ENCODE measurements around the gene ADAD2. TPM values are rescaled to one million over a fixed set of nuclear protein-coding genes. Genes with fewer than 3 reads are reported as not detected.

Gene ADAD2
- total RNA-seq, 2 experiments from 2014 or later, result 0.66 to 1.5 TPM

DNA sequence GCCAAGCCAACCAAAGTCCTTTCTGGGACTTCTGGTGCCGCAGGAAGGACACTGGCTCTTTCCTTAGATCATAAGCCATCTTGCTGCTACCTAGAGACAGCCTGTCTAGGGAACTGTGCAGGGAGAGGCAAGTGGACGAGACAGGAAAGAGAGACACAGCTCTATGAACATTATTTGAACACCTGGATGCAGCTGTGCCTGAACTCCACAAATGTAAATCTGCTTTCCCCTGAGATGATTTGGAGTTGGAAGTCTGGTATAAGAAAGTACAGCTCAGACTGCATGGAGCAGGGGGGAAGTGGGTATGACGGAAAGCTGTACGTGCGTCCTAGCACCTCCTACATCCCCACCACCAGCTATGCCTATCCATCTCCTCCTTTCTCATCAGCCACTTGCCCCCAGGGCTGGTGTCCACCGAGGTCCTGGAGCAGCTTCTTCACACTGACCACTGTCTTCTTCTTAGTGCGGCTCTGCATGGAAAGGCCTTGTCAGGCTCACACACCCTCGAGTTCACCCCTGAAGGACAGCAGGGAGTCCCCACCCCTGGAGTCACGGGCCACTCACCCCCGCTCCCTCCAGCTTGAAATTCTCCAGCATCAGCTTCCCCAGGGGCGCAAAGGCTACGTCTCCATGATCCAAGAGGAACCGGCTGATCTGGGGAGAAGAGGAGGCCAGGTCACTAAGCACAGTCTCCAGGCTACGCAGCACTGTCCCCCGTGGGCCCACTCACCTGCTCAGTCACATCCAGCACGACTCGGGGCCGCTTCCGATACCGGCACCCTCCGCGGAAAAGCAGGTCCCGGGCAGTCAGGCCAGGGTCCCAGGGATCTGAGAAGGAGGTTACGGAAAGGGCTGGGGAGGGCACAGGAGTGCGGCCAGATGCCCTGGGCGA is 8.0 kb upstream of the ADAD2 start:
- H3K9me3 Mint-ChIP-seq, result no peaks in the 10 kb centered on the region
- no peaks in the 10 kb centered on the region for H3K27me3 Mint-ChIP-seq

DNA sequence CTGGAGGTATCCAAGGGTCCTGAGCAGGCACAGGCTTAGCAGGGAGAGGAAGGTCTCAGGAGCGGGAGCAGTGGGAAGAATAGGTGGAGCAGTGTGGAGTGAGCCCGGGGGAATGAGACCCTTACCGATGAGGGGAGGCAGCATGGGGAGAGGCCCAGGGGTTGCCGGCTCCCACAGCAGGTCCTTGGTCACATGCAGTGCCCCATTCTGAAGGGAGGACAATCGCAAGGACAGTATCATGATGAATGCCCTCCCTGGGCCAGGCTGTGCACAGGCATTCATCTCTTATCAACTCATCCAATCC is 7.4 kb upstream of the ADAD2 start:
- Mint-ChIP-seq H3K27me3 (no peaks in the 10 kb centered on the region), H3K9me3 (no peaks in the 10 kb centered on the region), H3K4me1 (peaks cover 18% of the 10 kb centered on the region), H3K36me3 (peaks cover 9% of the 10 kb centered on the region), H3K4me3 (no peak overlapping the region), H3K27ac (no peak overlapping the region)
- no peak for DNase-seq

More for the DNA sequence above, 8.0 kb upstream of the ADAD2 start:
- DNase-seq, result no peak
- H3K4me1 Mint-ChIP-seq, result peaks cover 22% of the 10 kb centered on the region
- no peak overlapping the region for H3K4me3 Mint-ChIP-seq
- H3K36me3 Mint-ChIP-seq, result peaks cover 9% of the 10 kb centered on the region
- no peak overlapping the region for H3K27ac Mint-ChIP-seq

DNA sequence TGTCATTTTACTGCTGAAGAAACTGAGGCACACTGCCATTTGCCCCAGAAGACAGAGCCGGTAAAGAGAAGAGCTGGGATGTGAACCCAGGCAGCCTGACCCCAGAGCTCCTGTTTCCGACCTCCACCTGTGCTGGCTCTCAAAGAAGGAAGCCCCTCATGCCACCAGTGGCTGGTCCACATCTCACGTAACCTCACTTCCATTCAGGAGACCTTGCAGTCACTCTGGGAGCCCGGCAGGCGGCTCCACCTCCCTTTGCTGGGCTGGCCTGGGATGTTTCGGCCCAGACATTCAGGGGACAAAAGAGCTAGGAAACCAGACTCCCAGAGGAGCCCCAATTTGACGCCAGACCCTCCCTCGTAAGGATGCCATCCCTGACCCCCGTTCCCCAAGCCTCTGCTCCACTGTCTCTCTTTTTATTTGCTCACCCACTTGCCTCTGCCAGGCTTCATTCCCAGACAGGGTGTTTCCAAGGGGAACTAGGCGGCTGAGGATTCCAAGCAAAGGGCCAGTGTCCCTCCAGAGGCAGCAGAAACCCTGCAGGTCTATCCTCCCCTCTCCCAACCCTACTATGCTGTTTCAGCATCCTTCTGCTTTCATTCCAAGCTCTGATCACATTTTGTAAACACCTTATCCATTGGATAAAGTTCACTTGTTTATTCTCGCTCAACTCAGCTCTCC is 6.9 kb upstream of the ADAD2 start:
- peaks cover 18% of the 10 kb centered on the region for H3K4me1 Mint-ChIP-seq
- peaks cover 9% of the 10 kb centered on the region for H3K36me3 Mint-ChIP-seq
- H3K9me3 Mint-ChIP-seq, result no peaks in the 10 kb centered on the region
- H3K27ac Mint-ChIP-seq, result peak overlapping the region; percentile 6
- no peaks in the 10 kb centered on the region for H3K27me3 Mint-ChIP-seq
- no peak for DNase-seq
- H3K4me3 Mint-ChIP-seq, result no peak overlapping the region

DNA sequence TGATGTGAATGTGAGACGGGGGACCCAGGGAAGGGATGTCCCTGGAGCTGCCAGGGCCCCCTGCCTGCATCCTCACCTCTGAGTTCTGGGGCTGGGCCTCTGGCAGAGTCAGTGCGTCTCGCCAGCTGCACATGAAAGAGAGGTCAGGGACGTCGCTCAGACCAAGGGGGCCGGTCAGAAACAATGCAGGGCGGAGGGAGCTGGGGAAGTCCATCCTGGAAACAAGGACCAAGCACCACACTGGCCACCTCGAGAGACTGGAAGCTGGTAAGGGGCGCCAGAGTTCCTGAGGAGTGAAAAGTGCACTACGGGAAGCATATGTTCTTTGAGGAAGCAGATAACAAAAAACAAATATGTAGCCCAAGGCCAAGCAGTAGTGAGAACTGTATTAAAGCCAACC is 6.2 kb upstream of the ADAD2 start:
- no peak for DNase-seq
- Mint-ChIP-seq H3K27ac (no peak overlapping the region), H3K4me3 (peak overlapping the region; percentile 90), H3K4me1 (peaks cover 18% of the 10 kb centered on the region), H3K36me3 (peaks cover 9% of the 10 kb centered on the region), H3K9me3 (no peaks in the 10 kb centered on the region), H3K27me3 (no peaks in the 10 kb centered on the region)

DNA sequence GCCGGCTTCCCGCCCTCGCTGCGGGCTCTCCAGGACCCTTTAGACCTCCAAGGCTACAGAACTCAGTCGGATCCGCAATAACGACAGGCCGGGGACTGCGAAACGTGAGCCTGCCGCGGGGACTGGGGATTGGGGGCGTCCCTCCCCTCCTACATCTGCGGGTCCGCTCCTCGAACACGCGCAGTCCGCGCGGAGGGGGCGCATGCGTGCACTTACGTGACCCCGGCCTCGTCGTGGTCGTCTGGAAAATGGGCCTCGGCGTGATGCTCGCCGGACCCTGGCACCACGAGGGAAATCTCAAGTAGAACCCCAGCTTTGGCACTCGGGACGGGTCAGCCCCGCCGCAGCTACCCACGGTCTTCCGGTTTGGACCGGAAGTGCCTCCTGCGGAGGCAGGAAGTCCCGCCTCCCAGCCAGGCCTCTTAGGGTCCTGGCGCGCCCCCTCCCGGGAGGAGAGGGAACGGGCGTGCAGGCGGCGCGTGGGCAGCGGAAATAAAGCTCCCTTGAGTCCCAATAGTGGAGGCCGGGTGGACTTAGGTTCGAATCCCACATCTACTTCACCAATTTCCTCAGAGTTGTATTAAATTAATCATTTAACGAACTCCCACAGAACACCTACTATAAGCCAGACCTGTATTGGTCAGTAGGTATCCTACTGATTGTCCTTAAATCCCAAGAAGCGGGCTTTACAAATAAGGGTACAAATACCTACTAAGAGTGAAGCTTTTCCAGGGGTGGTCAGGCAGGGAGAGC is 4.1 kb upstream of the ADAD2 start, which contains the start of gene TAF1C:
Gene TAF1C (minus strand): TSS at position 373 of the 753 bp plus-strand sequence. CDS start 2,069 bp downstream, outside the sequence.
- H3K4me3 Mint-ChIP-seq, result peak within 1 kb of the TSS; percentile 90
- H3K36me3 Mint-ChIP-seq, result peaks cover 9% of the 10 kb centered on the region
- H3K27me3 Mint-ChIP-seq, result no peaks in the 10 kb centered on the region
- peak; percentile 89 for DNase-seq
- no peaks in the 10 kb centered on the region for H3K9me3 Mint-ChIP-seq
- peaks cover 18% of the 10 kb centered on the region for H3K4me1 Mint-ChIP-seq
- H3K27ac Mint-ChIP-seq, result peak within 1 kb of the TSS; percentile 91

DNA sequence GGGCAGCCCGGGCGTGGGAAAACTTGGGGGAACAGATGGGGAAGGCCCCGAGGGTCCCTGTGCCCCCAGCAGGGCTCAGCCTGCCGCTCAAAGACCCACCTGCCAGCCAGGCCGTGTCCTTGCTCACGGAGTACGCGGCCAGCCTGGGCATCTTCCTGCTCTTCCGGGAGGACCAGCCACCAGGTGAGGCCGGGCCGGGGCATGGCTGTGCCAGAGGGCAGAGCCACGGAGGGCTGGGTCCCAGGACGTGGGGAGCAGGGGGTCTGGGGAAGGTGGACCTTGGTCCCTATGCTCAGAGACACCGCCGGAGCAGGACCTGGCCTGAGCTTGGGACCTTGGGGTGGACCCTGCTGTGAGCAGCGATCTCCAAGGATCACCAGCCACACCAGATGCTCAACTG is 509 bp downstream of the ADAD2 start:
- Mint-ChIP-seq H3K36me3 (no peaks in the 10 kb centered on the region), H3K9me3 (no peaks in the 10 kb centered on the region), H3K4me1 (peaks cover 21% of the 10 kb centered on the region), H3K27ac (no peak overlapping the region), H3K4me3 (no peak overlapping the region), H3K27me3 (no peaks in the 10 kb centered on the region)
- no peak for DNase-seq

DNA sequence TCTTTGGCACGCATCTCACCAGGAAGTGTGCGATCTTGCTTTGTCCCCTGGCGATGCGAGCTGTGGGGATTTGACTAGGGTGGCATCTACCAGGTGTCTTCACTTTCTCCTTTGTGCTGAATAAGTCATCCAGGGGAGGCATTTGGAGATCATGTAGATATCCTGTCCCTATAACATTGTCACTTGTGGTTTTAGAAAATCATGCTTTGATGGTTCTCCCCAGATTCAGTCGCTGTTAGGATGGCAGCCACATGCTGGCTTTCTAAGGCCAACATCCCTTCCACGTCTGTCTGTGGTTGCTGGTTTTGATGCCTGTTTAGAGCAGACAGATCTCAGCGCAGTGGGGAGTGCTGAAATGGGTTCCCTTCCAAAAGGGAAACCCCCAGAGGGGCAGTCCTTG is 2.5 kb downstream of the ADAD2 start:
- Mint-ChIP-seq H3K4me3 (peak overlapping the region; percentile 73), H3K9me3 (no peaks in the 10 kb centered on the region), H3K27ac (peak overlapping the region; percentile 80), H3K27me3 (no peaks in the 10 kb centered on the region), H3K36me3 (no peaks in the 10 kb centered on the region), H3K4me1 (peaks cover 19% of the 10 kb centered on the region)
- DNase-seq, result peak; percentile 20

DNA sequence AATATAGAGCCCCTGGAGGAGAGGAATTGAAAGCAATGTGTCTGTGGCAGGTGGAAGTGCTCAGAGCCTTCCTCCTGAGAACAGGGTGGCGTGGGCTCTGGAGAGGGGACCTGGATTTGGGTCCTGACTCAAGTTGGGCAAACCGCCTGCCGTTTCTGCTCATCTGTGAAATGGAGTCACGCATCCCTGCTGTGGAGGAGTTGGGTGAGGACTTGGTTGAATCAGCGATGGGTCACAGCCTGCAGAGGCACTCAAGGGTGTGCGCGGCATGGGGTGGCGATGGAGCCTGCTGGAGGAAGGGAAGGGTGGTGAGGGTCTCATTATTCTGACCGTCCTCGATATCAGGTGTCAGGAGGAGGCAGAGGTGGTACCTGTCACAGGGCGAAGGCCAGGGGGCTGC is 3.1 kb downstream of the ADAD2 start:
- DNase-seq, result peak; percentile 20
- peaks cover 19% of the 10 kb centered on the region for H3K4me1 Mint-ChIP-seq
- H3K9me3 Mint-ChIP-seq, result no peaks in the 10 kb centered on the region
- peak overlapping the region; percentile 80 for H3K27ac Mint-ChIP-seq
- H3K27me3 Mint-ChIP-seq, result no peaks in the 10 kb centered on the region
- peak overlapping the region; percentile 73 for H3K4me3 Mint-ChIP-seq
- H3K36me3 Mint-ChIP-seq, result no peaks in the 10 kb centered on the region

DNA sequence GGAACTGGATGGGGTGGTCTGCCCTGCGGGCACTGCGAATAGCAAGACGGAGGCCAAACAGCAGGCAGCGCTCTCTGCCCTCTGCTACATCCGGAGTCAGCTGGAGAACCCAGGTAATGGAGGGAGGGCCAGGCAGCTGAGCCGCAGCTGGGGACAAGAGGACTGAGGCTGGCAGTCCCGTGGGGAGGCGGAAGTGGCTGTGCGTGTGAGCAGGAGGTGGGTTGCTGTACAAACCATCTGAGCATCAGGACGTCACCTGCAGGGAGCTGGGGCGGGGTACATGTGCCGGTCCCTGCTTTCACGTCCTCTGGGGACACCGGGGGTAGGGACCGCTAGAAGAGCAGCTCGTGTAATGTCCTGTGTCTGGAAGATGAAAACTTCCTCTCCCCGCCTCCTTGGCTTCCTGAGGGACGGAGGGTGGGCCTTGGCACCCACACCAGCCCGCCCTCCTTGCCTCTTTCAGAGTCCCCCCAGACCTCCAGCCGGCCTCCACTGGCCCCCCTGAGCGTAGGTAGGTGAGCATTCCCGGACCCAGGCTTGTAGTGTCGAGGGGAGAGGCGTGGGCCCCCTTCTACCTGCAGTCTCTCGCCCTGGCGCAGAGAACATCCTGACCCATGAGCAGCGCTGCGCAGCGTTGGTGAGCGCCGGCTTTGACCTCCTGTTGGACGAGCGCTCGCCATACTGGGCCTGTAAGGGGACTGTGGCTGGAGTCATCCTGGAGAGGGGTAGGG is 3.7 kb downstream of the ADAD2 start:
- Mint-ChIP-seq H3K4me1 (peaks cover 19% of the 10 kb centered on the region), H3K36me3 (no peaks in the 10 kb centered on the region), H3K27ac (peak overlapping the region; percentile 80), H3K4me3 (peak overlapping the region; percentile 73), H3K9me3 (no peaks in the 10 kb centered on the region), H3K27me3 (no peaks in the 10 kb centered on the region)
- DNase-seq, result peak; percentile 66

DNA sequence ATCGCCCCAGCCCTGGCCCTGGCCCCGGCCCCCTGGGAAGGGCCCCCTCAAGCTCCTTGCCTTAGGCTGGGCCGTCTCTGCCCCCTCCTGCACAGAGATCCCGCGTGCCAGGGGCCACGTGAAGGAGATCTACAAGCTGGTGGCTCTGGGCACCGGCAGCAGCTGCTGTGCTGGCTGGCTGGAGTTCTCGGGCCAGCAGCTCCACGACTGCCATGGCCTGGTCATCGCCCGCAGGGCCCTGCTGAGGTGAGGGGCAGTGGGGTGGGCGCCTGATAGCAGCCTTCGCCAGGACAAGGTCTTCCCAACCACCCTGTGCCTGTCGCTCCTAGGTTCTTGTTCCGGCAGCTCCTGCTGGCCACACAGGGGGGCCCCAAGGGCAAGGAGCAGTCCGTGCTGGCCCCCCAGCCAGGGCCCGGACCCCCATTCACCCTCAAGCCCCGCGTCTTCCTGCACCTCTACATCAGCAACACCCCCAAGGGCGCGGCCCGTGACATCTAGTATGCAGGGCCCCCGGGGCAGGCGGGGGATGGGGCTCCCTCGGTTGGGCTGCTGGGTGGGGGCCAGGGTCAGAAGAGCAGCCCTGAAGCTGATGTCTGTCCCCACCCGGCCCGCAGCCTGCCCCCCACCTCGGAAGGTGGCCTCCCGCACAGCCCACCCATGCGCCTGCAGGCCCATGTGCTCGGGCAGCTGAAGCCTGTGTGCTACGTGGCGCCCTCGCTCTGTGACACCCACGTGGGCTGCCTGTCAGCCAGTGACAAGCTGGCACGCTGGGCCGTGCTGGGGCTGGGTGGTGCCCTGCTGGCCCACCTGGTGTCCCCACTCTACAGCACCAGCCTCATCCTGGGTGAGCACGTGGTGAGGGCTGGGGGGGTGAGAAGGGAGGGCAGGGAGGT is 4.5 kb downstream of the ADAD2 start:
- H3K27me3 Mint-ChIP-seq, result no peaks in the 10 kb centered on the region
- H3K4me1 Mint-ChIP-seq, result peaks cover 19% of the 10 kb centered on the region
- no peaks in the 10 kb centered on the region for H3K9me3 Mint-ChIP-seq
- DNase-seq, result no peak
- H3K4me3 Mint-ChIP-seq, result no peak overlapping the region
- no peaks in the 10 kb centered on the region for H3K36me3 Mint-ChIP-seq
- H3K27ac Mint-ChIP-seq, result no peak overlapping the region

DNA sequence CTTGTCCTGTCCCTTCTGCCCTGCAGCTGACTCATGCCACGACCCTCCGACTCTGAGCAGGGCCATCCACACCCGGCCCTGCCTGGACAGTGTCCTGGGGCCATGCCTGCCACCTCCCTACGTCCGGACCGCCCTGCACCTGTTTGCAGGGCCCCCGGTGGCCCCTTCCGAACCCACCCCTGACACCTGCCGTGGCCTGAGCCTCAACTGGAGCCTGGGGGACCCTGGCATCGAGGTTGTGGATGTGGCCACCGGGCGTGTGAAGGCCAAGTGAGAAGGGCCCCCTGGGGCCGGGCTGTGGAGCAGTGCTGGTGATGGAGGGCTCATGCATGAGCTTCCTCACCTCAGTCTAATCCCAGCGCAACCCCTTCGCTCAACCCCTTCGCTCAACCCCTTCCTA is 5.1 kb downstream of the ADAD2 start:
- DNase-seq, result no peak
- Mint-ChIP-seq H3K36me3 (no peaks in the 10 kb centered on the region), H3K9me3 (no peaks in the 10 kb centered on the region), H3K27me3 (no peaks in the 10 kb centered on the region), H3K27ac (no peak overlapping the region), H3K4me1 (peaks cover 19% of the 10 kb centered on the region), H3K4me3 (no peak overlapping the region)

DNA sequence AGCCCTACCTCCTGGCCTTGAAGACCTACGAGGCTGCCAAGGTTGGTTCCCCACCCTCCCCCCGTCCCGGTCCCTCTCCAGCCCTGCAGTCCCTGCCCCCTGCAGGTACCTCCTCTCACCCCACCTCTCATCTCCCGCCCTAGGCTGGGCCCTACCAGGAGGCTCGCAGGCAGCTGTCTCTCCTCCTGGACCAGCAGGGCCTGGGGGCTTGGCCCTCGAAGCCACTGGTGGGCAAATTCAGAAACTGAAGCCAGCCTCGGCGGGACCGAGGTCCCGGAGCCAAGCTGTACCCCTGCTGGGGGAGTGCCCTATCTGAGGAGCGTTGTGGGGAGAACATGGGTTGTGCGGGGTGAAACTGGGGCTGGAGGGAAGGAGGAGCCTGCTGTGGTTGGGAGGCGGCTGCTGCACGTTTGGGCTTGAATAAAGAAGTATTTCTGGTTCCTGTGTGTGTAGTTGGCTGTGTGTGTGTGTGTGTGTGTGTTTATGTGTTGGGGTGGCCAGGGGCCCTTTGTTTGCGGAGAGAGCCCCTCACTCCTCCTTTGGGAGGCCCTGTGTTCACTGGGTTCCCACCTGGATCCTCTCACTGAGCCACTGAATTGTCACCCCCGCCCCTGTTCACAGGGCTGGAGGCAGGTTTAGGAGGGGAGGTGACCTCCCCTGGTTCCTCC is 5.9 kb downstream of the ADAD2 start:
- no peaks in the 10 kb centered on the region for H3K9me3 Mint-ChIP-seq
- peaks cover 19% of the 10 kb centered on the region for H3K4me1 Mint-ChIP-seq
- H3K4me3 Mint-ChIP-seq, result peak overlapping the region; percentile 14
- DNase-seq, result no peak
- no peaks in the 10 kb centered on the region for H3K27me3 Mint-ChIP-seq
- H3K36me3 Mint-ChIP-seq, result no peaks in the 10 kb centered on the region
- H3K27ac Mint-ChIP-seq, result no peak overlapping the region

DNA sequence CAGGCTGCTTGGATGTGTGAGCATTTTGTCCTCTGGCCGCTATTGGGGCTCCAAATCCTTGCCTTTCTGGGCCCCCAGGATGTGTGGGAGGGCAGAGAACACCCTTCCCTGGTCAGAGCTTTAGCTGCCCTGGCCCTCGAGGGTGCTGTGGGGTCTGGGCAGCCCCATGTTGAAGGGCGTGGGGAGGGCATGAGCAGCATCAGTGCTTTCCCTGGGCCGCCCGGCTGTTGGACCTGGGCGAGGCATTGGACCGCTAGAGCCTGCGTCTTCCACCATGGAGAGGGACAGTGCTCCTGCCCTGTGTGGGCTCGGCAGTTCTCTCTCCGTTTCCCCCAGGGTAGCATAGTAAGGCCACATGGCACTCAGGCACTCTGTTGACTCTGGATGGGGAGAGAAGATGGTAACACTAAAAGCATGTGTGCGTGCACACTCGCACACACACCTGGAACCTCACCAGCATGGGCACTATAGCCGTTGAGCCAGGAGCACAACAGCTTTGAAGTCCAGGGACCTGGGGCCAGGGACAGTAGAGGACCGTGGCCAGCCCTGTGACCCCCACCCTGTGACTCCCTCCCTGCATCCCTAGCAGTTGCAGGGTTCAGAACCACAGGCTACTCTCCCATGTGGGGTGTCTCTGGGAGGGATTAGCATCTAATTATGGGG is 6.6 kb downstream of the ADAD2 start:
- no peak for DNase-seq
- Mint-ChIP-seq H3K9me3 (no peaks in the 10 kb centered on the region), H3K36me3 (no peaks in the 10 kb centered on the region), H3K4me3 (no peak overlapping the region), H3K27ac (no peak overlapping the region), H3K4me1 (peaks cover 19% of the 10 kb centered on the region), H3K27me3 (no peaks in the 10 kb centered on the region)
